ENCODE measurements around the gene CCNB3.
"Not testable (repeated sequence)": the region's sequence is repeated elsewhere in the genome, so short reads cannot be mapped to it uniquely, and the experiment has no call there.

Gene CCNB3

GRCh38 chrX:50204364-50204899 is at the start of gene CCNB3:
CCNB3 (plus strand) TSS chrX:50204765; CDS start chrX:50285164, 80,399 bp downstream.
- peak; percentile 49 to 54 for DNase-seq (ENCODE audit: low read depth in 2 of 2)

- DNase-seq (ENCODE audit: low read depth in 2 of 2), result no peak
These were observed 46.9 kb upstream of the CCNB3 start for GRCh38 chrX:50157545-50158135.

- DNase-seq (ENCODE audit: low read depth in 2 of 2), result no peak
These were observed 46.0 kb upstream of the CCNB3 start for GRCh38 chrX:50158593-50158992.

- DNase-seq (ENCODE audit: low read depth in 2 of 2), result no peak
These were observed 43.4 kb upstream of the CCNB3 start for GRCh38 chrX:50161127-50161526.

GRCh38 chrX:50165727-50166126 is 38.8 kb upstream of the CCNB3 start:
- no peak for DNase-seq (ENCODE audit: low read depth in 2 of 2)

- no peak for DNase-seq (ENCODE audit: low read depth in 2 of 2)
These were observed 37.2 kb upstream of the CCNB3 start for GRCh38 chrX:50167366-50167765.

- no peak for DNase-seq (ENCODE audit: low read depth in 2 of 2)
These were observed 36.3 kb upstream of the CCNB3 start for GRCh38 chrX:50168241-50168687.

- DNase-seq (ENCODE audit: low read depth in 2 of 2), result no peak
These were observed 34.8 kb upstream of the CCNB3 start for GRCh38 chrX:50169717-50170116.

- no peak for DNase-seq (ENCODE audit: low read depth in 2 of 2)
These were observed 24.3 kb upstream of the CCNB3 start for GRCh38 chrX:50180073-50180940.

- no peak for DNase-seq (ENCODE audit: low read depth in 2 of 2)
These were observed 20.7 kb upstream of the CCNB3 start for GRCh38 chrX:50183891-50184290.

GRCh38 chrX:50188859-50189600 is 15.5 kb upstream of the CCNB3 start:
- no peak for DNase-seq (ENCODE audit: low read depth in 2 of 2)

- no peak for DNase-seq (ENCODE audit: low read depth in 2 of 2)
These were observed 6.2 kb upstream of the CCNB3 start for GRCh38 chrX:50198348-50198747.

- DNase-seq (ENCODE audit: low read depth in 2 of 2), result no peak
These were observed 3.7 kb upstream of the CCNB3 start, which contains the start of gene AKAP4 for GRCh38 chrX:50200907-50201306. AKAP4 (minus strand) TSS chrX:50201007; CDS start chrX:50200889, 118 bp downstream.

GRCh38 chrX:50202539-50202938 is 2.0 kb upstream of the CCNB3 start:
- no peak for DNase-seq (ENCODE audit: low read depth in 2 of 2)

GRCh38 chrX:50206753-50207152 is 2.2 kb downstream of the CCNB3 start:
- DNase-seq (ENCODE audit: low read depth in 2 of 2), result no peak

GRCh38 chrX:50211510-50211909 is 6.9 kb downstream of the CCNB3 start:
- DNase-seq (ENCODE audit: low read depth in 2 of 2), result no peak

- no peak for DNase-seq (ENCODE audit: low read depth in 2 of 2)
These were observed 76.7 kb downstream of the CCNB3 start for GRCh38 chrX:50281253-50281652.

GRCh38 chrX:50327235-50327634 is 122.7 kb downstream of the CCNB3 start:
- no peak for DNase-seq (ENCODE audit: low read depth in 2 of 2)

GRCh38 chrX:50332668-50333067 is 128.1 kb downstream of the CCNB3 start:
- DNase-seq (ENCODE audit: low read depth in 2 of 2), result not testable (repeated sequence)

- DNase-seq (ENCODE audit: low read depth in 2 of 2), result no peak
These were observed 128.7 kb downstream of the CCNB3 start for GRCh38 chrX:50333308-50333707.

GRCh38 chrX:50343917-50344316 is 139.4 kb downstream of the CCNB3 start:
- DNase-seq (ENCODE audit: low read depth in 2 of 2), result no peak

- no peak for DNase-seq (ENCODE audit: low read depth in 2 of 2)
These were observed 168.4 kb downstream of the CCNB3 start for GRCh38 chrX:50372966-50373365.

Data from stimulated activated CD8-positive, alpha-beta memory T cell treated with anti-CD3 and anti-CD28 coated beads, Interleukin-15, amount 100 ng/mL, for 48 hours (primary cell).